ENCODE results near the gene SMC1B.
"Not testable (repeated sequence)": the region's sequence is repeated elsewhere in the genome, so short reads cannot be mapped to it uniquely, and the experiment has no call there.

SMC1B gene

GRCh38 chr22:45446216-45446615 is 32.8 kb upstream of the SMC1B start:
- in situ Hi-C loops (cut with MboI; ENCODE audit: low sequenced_read_pairs) = no loop called here

DNA sequence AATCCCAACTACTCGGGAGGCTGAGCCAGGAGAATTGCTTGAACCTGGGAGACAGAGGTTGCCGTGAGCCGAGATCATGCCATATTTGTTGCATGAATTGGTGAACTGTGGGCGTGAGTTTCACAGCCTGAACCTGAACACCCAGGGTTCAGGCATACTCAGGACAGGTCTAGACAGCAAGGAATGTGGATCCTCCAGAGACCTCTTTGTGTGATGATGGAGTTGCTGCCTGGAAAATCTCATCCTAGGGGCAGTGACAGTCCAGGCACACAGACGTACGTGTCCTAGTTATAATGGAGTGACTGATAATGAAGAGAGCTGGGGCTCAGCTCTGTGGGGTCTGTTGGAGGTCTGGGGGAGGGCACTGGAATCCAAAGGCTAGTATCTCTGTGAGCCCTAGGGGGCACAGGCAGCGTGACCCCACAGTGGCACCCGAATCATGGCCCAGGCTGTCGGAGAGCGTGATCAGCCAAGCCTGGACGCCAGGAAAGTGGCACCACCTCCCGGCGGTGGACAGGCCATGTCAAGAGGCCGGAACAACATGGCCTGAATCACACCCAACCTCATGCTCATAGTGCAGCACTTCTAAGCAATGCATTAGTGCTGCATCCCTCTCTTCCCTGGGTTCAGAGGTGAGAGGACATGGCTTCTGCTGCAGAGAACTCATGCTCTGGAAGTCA is 31.8 kb upstream of the SMC1B start:
- in situ Hi-C loops (cut with MboI; ENCODE audit: low sequenced_read_pairs) = no loop called here

GRCh38 chr22:45444168-45444567 is 30.8 kb upstream of the SMC1B start:
- in situ Hi-C loops (cut with MboI; ENCODE audit: low sequenced_read_pairs) = no loop called here

DNA sequence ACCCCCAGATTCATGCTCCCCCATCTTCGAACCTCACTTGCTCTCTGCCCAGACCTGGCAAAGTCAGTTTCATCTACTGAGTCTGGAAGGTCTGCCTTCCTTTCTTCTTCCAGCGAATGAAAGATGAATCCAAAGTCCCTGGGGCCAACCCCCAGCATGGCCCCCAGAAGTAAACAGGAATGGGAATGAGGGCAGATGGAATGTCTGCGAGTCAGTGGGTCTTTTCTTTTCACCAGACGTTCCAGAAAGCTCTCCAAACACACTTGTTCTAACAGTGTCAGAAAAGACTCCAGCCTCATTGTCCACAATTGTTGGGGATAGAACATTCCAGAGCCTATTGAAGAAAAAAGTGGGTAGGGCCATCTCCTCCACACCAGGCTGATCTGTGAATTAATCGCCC is 28.7 kb upstream of the SMC1B start:
- in situ Hi-C loops (cut with MboI; ENCODE audit: low sequenced_read_pairs) = no loop called here

- in situ Hi-C loops (cut with MboI; ENCODE audit: low sequenced_read_pairs) = no loop called here
Measured at GRCh38 chr22:45441138-45441537, 27.7 kb upstream of the SMC1B start.

GRCh38 chr22:45440688-45441087 is 27.3 kb upstream of the SMC1B start:
- in situ Hi-C loops (cut with MboI; ENCODE audit: low sequenced_read_pairs) = not testable (repeated sequence)

DNA sequence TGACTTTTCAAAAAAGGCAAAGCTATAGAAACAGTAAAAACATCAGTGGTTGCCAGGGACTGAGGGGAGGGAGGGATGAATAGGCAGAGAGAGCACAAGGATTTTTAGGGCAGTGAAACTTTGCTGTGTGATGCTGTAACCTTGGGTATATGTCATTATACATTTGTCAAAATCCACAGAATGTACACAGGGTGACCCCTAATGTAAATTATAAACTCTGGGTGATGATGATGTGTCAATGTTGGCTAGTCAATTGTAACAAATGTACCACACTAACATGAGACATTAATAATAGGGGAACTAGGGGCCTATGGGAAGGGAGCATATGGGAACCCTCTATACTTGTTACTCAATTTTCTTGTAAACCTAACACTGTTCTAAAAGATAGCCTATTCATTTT is 24.9 kb upstream of the SMC1B start:
- in situ Hi-C loops (cut with MboI; ENCODE audit: low sequenced_read_pairs) = no loop called here

DNA sequence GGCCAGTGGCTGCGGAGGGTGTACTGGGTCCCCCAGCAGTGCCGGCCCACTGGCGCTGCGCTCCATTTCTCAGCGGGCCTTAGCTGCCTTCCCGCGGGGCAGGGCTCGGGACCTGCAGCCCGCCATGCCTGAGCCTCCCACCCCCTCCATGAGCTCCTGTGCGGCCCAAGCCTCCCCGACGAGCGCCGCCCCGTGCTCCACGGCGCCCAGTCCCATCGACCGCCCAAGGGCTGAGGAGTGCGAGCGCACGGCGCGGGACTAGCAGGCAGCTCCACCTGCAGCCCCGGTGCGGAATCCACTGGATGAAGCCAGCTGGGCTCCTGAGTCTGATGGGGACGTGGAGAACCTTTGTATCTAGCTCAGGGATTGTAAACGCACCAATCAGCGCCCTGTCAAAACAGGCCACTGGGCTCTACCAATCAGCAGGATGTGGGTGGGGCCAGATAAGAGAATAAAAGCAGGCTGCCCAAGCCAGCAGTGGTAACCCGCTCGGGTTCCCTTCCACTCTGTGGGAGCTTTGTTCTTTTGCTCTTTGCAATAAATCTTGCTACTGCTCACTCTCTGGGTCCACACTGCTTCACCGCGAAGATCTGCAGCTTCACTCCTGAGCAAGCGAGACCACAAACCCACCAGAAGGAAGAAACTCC is 23.6 kb upstream of the SMC1B start:
- in situ Hi-C loops (cut with MboI; ENCODE audit: low sequenced_read_pairs) = not testable (repeated sequence)

DNA sequence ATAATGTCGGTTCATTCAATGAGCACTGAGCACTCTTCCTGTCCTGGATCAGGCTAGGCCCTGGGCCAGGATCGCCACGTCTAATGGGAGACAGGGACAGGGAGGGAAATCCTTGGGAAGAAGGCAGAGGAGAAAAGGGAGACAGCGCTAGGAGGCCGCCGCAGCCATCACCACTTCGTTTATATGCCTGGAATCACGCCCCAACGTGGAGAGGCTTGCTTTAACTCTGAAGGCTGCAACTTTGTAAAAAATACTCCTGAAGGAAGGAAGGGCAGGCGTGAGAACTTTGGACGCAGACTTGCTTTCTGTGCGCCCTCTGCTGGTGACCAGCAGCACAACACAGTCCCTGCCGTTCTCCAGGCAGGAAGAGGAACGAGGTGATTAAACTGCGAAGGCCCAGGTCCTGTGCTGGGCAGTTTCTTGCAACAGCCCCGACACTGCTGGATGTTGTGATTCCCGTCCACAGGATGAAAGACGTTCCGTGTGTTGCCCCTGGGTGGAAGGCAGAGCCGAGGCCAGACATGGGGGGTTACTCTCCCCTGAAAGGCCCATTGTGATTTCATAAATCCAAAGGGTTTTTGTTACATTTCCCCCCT is 22.2 kb upstream of the SMC1B start:
- in situ Hi-C loops (cut with MboI; ENCODE audit: low sequenced_read_pairs) = no loop called here

- in situ Hi-C loops (cut with MboI; ENCODE audit: low sequenced_read_pairs) = no loop called here
Measured at GRCh38 chr22:45434981-45435380, 21.6 kb upstream of the SMC1B start.

- in situ Hi-C loops (cut with MboI; ENCODE audit: low sequenced_read_pairs) = no loop called here
Measured at GRCh38 chr22:45430871-45431270, 17.5 kb upstream of the SMC1B start.

GRCh38 chr22:45429981-45430775 is 16.8 kb upstream of the SMC1B start:
- in situ Hi-C loops (cut with MboI; ENCODE audit: low sequenced_read_pairs) = loop anchor here (10.0 kb wide), 1 partner anchor 165 kb away; no protein-coding TSS in a partner anchor

DNA sequence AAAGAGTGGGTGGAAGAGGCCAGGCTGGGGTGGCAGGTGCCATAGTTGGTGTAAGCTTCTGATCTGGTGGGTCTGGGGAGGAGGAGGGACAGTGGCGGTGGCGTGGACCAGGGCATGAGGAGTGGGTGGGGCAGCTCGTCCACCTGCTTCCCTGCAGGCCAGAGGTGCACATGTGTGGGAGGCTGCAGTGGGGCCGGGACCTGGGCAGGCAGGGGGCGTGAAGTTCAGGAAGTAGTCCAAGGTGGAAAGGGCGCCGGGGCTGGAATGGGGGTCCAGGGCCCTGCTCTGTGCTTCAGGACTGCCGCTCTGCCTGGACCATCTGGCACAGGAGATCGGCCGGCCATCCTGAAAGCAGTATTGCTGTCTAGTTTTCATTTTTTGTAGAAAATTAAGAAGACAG is 16.0 kb upstream of the SMC1B start:
- in situ Hi-C loops (cut with MboI; ENCODE audit: low sequenced_read_pairs) = loop anchor here (10.0 kb wide), 1 partner anchor 165 kb away; no protein-coding TSS in a partner anchor

DNA sequence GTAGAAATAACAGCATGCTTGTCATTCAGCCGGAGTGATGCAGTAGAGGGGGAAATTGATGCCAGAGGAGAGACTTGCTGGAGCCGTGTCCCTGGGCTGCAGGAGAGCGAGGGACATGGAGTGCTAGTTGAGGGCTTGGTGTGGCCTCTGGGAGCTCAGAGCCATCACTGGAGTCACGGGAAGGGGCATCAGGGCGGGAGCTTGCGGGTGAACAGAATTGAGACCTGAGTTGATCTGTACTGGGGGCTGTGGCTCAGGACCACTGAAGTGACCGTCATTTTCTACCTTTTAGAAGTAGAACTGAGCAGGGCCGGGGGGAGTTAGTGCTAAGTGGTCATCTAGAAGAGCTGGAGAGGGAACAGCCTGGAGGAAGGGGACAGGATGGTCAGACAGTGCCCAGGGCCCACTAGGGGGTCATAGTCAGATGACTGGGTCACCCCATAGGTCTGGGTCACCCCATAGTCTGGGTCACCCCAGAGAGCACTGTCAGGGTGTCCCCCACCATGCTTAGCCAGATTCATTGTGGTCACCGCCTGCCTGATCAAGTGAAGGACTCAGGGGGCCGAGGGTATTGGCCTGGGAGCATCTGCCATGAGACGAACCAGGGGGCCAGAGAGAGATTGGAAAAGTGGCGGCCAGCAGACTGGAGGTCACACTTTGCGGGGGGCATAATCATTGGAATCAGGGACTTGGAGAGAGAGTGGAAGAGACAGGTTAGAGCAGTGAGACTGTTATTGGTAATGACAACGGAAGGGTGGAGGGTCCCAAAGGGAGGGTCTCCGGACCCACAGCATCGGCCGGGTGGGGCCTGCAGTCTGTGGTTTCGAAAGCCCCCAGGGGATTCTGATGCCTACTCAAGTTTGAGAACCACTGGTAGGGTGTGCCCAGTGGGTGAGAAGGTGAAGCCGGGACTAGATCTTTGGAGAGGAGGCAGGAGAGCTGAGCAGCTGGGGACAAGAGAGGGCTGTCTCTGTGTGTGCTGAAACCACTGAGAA is 15.3 kb upstream of the SMC1B start:
- in situ Hi-C loops (cut with MboI; ENCODE audit: low sequenced_read_pairs) = loop anchor here (10.0 kb wide), 1 partner anchor 164 kb away; no protein-coding TSS in a partner anchor

DNA sequence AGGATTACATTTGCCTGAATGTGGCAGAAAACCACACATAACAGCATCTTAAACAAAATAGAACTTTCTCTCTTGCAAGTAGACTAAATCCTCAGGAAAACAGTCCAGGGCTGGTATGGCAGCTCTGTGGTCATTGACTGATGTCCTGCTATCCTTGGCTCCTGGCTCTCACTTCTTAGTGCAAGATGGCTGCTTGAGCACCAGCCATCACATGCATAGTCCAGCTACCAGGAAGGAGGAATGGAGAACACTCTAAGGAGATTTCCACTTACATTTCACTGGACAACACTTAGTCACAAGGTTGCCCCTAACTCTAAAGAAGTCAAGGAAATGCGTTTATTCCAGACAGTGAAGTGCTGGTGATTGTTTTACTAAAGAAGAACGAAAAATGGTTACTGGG is 13.7 kb upstream of the SMC1B start:
- in situ Hi-C loops (cut with MboI; ENCODE audit: low sequenced_read_pairs) = loop anchor here (10.0 kb wide), 1 partner anchor 162 kb away; no protein-coding TSS in a partner anchor

DNA sequence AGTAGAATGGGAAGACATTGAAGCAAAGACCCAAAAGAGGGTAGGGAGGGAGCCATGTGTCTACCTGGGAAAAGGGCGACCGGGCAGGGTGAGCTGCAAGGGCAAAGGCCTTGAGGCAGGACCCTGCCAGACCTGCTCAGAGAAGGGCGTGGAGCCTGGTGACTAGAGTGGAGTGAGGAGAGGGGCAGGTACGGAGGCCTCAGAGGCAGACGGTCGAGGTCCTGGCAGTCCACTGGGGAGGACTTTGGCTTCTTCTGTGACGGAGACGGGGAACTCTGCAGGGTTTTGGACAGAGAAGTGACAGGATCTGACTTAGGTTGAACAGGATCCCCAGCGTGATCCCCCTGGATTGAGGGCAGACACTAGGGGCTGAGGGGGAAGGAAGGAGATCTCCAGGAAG is 13.0 kb upstream of the SMC1B start:
- in situ Hi-C loops (cut with MboI; ENCODE audit: low sequenced_read_pairs) = loop anchor here (10.0 kb wide), 1 partner anchor 162 kb away; no protein-coding TSS in a partner anchor

- in situ Hi-C loops (cut with MboI; ENCODE audit: low sequenced_read_pairs) = loop anchor here (10.0 kb wide), 1 partner anchor 161 kb away; no protein-coding TSS in a partner anchor
Measured at GRCh38 chr22:45425531-45426265, 12.3 kb upstream of the SMC1B start.

DNA sequence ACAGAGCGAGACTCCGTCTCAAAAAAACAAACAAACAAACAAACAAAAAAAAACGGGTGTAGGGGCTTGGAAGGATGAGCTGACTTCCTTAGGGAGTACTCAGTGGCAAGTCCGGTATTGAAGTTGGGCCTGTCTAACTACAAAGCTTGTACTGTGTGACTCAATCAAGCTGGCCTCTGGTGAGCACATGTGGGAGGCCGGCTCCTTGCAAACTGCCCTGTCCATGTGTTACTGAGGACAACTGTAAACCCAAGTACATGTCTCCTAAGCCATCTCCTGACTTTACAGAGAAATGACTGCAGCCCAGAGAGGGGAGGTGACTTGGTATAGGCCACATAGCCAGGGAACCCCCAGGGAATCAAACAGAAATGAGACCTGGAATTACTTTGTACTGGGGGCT is 11.7 kb upstream of the SMC1B start:
- in situ Hi-C loops (cut with MboI; ENCODE audit: low sequenced_read_pairs) = loop anchor here (10.0 kb wide), 1 partner anchor 160 kb away; no protein-coding TSS in a partner anchor

DNA sequence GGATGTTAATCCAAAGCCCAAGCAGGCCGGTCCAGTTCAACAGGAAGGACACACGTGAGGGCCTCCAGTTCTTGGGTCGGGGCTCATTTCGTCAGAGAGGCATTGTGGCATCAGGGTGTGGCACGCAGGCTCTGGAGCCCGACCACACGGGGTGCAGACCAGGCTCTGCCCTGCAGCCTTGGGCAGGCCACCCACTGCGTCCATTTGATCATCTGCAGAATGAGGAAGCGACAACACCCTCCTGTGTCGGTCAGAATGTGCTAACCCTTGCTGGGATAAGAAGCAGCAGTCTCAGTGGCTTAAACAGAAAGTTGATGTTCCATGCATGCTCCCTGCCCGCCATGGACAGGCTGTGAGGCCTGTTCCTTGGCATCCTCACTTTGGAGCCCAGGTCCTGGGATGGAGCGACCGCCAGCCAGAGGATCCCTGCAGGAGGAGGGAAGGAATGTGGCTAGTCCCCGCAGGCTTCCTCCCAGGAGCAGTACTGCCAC is 10.9 kb upstream of the SMC1B start:
- in situ Hi-C loops (cut with MboI; ENCODE audit: low sequenced_read_pairs) = loop anchor here (10.0 kb wide), 1 partner anchor 159 kb away; no protein-coding TSS in a partner anchor
